GM18951 (cell line): ENCODE data around the gene CTDSP2.
"Not testable (repeated sequence)": the region's sequence is repeated elsewhere in the genome, so short reads cannot be mapped to it uniquely, and the experiment has no call there.

ENCODE experiments used
- POLR2A ChIP-seq: IDR thresholded peaks from 4 replicates; pipeline ENCODE4 v1.6.1; 2011; ENCODE audit warnings: mild to moderate bottlenecking; ENCODE audit not compliant: insufficient read length, insufficient read depth; ENCODE audit errors: extremely low read depth
- in situ Hi-C: fragments of 300-500 bp; cut with MboI; formaldehyde crosslinking; loops from one replicate; pipeline ENCODE4 v1.12.0; 2022; ENCODE audit warnings: low sequenced_read_pairs, mixed read lengths, inconsistent platforms; ENCODE audit not compliant: unreplicated experiment

CTDSP2 gene

GRCh38 chr12:57888409-57889157 is 42.1 kb upstream of the CTDSP2 start:
- TF ChIP-seq POLR2A = no peak
- in situ Hi-C loops = no loop called here

- in situ Hi-C loops = no loop called here
- no peak for TF ChIP-seq POLR2A
These were observed 41.3 kb upstream of the CTDSP2 start for GRCh38 chr12:57887631-57888408.

DNA sequence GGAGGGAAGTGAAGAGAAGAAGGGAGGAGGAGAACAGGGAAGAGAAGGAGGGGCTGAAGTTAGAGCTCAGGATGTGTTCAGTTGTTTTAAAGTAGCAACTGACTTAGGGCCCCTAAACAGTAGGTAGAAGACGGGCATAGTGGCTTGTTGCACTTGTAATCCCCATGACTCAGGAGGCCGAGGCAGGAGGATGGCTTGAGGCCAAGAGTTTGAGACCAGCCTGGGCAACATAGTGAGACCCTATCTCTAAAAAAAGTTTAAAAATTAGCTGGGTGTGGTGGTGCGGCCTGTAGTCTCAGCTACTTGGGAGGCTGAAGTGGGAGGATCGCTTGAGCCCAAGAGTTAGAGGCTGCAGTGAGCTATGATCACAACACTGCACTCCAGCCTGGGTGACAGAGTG is 40.4 kb upstream of the CTDSP2 start:
- in situ Hi-C loops = not testable (repeated sequence)

DNA sequence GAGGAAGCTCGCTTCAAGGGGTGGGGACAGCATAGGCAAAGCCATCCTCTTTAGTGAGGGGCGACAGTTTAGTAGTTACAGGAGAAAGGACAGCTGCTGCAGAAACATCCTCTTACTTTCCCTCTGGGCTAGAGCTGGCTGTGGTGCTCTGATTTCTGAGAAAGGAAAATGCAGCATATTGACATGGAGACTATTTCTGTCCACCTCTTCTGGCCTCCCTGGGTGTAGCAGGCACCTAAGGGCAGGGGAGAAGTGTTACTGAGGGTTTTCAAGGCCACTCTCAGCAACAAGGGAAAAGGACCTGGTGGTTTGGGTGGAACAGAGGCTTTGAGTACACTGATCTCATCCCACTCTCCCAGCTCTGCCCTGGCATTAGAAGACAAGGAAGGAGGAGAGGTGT is 40.0 kb upstream of the CTDSP2 start:
- in situ Hi-C loops = no loop called here

DNA sequence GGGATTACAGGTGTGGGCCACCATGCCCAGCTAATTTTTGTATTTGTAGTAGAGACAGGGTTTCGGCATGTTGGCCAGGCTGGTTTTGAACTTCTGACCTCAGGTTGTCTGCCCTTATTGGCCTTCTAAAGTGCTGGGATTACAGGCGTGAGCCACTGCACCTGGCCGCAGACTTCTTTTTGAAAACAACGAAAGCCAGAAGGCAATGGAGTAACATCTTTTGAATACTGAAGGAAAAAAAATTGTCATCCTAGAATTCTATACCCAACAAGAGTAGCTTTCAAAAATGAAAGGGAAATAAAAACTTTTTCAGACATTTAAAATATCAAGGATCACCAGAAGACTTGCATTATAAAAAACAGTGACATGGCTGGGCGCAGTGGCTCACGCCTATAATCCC is 38.7 kb upstream of the CTDSP2 start:
- in situ Hi-C loops = no loop called here
- TF ChIP-seq POLR2A = no peak

More for the DNA sequence above, 40.0 kb upstream of the CTDSP2 start:
- no peak for TF ChIP-seq POLR2A

DNA sequence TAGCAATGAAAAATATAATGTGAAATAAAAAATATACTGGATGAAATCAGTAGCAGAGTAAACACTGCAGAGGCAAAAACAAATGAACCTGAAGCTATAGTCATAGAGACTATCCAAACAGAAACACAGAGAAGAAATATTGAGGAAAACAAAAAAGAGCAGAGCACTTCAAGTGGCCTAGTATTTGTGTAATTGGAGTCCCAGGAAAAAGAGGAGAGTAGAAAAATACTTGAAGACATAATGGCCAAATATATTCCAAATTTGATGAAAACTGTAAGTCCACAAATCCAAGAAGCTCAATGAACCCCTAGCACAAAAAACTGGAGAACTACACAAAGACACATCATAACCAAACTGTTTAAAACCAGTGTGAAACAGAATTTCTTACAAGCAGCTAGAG is 37.2 kb upstream of the CTDSP2 start:
- TF ChIP-seq POLR2A = no peak
- in situ Hi-C loops = no loop called here

GRCh38 chr12:57883057-57883456 is 36.5 kb upstream of the CTDSP2 start:
- no peak for TF ChIP-seq POLR2A
- in situ Hi-C loops = no loop called here

DNA sequence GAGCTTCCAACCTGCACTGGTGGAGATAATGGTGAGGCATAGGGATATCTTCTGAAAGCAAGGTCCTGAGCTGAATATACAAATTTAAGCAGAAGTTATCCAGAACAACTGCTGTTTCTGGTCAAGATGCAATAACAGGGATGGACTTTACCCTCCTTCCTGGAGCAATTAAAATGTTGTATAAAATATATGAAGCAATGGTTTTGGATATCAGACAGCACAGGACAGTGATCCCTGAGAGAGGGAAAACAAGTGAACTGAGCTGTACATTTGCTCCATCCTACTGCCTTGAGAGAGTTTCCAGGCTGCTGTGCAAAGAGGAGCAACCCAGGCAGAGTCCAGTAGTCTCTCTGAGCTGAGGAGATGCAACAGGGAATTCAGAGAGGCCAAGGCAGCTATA is 36.0 kb upstream of the CTDSP2 start:
- in situ Hi-C loops = no loop called here
- TF ChIP-seq POLR2A = no peak

DNA sequence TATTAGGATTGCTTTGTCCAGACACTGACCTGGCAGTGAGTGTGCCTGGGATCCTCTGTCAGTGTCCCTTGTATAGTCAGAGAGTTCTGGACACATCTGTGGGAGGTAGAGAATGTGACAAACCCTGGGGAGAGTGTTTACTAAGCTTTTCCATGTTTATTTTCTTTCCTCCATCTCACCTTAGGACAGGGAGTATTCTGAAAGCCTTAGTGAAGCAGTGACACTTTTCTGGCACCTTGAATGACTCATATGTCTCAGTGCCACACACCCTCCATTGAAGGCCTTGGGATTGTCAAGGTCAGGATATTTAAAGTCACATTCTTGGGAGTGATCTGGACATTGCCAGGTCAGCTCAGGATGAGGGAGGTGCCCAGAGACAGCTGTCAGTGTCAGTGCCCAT is 34.9 kb upstream of the CTDSP2 start:
- no peak for TF ChIP-seq POLR2A
- in situ Hi-C loops = no loop called here

- in situ Hi-C loops = not testable (repeated sequence)
These were observed 34.5 kb upstream of the CTDSP2 start for GRCh38 chr12:57881035-57881434.

GRCh38 chr12:57877876-57878275 is 31.3 kb upstream of the CTDSP2 start:
- in situ Hi-C loops = no loop called here
- TF ChIP-seq POLR2A = no peak

DNA sequence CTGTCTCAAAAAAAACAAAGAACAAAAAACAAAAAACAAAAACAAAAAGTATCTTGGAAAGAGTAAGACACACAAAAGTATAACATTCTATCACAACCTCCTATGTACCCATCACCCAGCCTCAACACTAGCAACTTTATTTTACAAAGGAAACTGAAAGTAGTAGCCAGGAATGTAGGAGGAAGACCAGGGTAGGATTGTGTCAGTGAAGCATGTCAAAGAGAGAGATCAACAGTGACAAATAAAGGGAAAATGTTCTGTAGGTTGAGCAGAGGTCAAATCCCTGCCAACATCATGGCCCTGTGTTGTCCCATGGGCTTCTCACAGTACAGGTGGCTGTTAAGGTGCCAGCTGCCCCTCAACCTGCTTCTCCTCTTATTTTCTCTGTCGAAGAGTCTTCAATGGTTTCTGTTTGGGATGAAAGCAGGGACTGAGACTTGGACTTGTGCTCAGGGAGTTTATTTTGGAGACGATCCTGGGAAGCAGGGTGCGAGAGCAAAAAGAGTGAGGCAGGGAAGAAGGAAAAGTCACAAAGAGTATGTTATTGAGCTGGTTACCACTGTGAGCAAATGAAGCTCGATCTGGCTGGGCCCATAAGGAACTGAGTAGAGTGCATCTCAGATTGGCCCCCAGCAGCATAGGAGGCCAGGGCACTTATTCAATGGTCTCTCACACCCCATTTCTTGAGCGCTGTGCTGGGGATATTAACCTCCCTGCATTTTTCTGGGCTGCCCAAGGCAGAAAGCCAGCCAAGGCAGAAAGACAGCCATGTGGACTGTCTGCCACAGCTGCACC is 29.4 kb upstream of the CTDSP2 start:
- no peak for TF ChIP-seq POLR2A
- in situ Hi-C loops = no loop called here

- no peak for TF ChIP-seq POLR2A
- in situ Hi-C loops = no loop called here
These were observed 27.9 kb upstream of the CTDSP2 start for GRCh38 chr12:57874166-57875108.

GRCh38 chr12:57872362-57872761 is 25.8 kb upstream of the CTDSP2 start:
- TF ChIP-seq POLR2A = no peak
- in situ Hi-C loops = no loop called here
